ENCODE measurements around the gene LMBR1. TPM values are rescaled to one million over a fixed set of nuclear protein-coding genes. Genes with fewer than 3 reads are reported as not detected.

Gene LMBR1
- polyA plus RNA-seq, 1 donor from 2014 or later = 68.9 TPM

DNA sequence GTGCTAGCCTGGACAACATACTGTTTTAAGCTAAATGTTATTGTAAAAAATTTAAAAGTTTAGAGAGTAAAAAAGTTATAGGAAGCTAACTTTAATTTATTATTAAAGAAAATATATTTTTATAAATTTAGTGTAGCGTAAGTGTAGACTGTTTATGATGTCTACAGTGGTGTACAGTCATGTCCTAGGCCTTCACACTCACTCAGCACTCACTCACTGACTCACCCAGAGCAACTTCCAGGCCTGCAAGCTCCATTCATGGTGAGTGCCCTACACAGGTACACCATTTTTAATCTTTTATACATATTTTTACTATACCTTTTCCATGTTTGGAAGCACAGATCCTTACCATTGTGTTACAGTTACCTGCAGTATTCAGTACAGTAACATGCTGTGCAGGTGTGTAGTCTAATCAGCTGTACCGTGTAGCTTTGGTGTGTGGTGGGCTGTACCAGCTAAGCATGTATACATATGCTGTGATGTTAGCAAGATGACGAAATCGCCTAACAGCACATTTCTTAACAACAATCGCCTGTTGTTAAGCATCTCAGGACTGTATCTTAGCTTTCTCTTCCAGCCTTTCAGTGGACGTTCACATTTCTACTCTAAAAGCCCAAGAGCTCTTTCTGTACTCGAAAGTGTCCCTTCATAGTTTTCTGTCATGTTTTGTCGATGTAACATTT is 240.0 kb downstream of the LMBR1 start:
- no peak overlapping the region for H3K4me2 ChIP-seq (ENCODE audit: low read length)
- H3K27ac ChIP-seq (ENCODE audit: low read length) = no peak overlapping the region
- TF ChIP-seq, protein P1, sequence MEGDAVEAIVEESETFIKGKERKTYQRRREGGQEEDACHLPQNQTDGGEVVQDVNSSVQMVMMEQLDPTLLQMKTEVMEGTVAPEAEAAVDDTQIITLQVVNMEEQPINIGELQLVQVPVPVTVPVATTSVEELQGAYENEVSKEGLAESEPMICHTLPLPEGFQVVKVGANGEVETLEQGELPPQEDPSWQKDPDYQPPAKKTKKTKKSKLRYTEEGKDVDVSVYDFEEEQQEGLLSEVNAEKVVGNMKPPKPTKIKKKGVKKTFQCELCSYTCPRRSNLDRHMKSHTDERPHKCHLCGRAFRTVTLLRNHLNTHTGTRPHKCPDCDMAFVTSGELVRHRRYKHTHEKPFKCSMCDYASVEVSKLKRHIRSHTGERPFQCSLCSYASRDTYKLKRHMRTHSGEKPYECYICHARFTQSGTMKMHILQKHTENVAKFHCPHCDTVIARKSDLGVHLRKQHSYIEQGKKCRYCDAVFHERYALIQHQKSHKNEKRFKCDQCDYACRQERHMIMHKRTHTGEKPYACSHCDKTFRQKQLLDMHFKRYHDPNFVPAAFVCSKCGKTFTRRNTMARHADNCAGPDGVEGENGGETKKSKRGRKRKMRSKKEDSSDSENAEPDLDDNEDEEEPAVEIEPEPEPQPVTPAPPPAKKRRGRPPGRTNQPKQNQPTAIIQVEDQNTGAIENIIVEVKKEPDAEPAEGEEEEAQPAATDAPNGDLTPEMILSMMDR (IDR thresholded peaks at IDR 0.05; ENCODE audit: poor library complexity, severe bottlenecking) = no peak
- TF ChIP-seq SMC3 (conservative IDR thresholded peaks at IDR 0.05; ENCODE audit: poor library complexity) (no peak), EP300 (conservative IDR thresholded peaks at IDR 0.05; ENCODE audit: poor library complexity, severe bottlenecking) (no peak), TAF1 (IDR thresholded peaks at IDR 0.05; ENCODE audit: low read depth) (no peak), EZH2 (IDR thresholded peaks at IDR 0.05; ENCODE audit: borderline replicate concordance, insufficient read depth, low read length, poor library complexity, severe bottlenecking) (no peak), POLR2AphosphoS5 (IDR thresholded peaks at IDR 0.05) (no peak), RAD21 (conservative IDR thresholded peaks at IDR 0.05) (no peak), MXI1 (conservative IDR thresholded peaks at IDR 0.05; ENCODE audit: poor library complexity, severe bottlenecking) (no peak)
- TF ChIP-seq, protein P2, sequence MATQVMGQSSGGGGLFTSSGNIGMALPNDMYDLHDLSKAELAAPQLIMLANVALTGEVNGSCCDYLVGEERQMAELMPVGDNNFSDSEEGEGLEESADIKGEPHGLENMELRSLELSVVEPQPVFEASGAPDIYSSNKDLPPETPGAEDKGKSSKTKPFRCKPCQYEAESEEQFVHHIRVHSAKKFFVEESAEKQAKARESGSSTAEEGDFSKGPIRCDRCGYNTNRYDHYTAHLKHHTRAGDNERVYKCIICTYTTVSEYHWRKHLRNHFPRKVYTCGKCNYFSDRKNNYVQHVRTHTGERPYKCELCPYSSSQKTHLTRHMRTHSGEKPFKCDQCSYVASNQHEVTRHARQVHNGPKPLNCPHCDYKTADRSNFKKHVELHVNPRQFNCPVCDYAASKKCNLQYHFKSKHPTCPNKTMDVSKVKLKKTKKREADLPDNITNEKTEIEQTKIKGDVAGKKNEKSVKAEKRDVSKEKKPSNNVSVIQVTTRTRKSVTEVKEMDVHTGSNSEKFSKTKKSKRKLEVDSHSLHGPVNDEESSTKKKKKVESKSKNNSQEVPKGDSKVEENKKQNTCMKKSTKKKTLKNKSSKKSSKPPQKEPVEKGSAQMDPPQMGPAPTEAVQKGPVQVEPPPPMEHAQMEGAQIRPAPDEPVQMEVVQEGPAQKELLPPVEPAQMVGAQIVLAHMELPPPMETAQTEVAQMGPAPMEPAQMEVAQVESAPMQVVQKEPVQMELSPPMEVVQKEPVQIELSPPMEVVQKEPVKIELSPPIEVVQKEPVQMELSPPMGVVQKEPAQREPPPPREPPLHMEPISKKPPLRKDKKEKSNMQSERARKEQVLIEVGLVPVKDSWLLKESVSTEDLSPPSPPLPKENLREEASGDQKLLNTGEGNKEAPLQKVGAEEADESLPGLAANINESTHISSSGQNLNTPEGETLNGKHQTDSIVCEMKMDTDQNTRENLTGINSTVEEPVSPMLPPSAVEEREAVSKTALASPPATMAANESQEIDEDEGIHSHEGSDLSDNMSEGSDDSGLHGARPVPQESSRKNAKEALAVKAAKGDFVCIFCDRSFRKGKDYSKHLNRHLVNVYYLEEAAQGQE (IDR thresholded peaks at IDR 0.05; ENCODE audit: borderline replicate concordance) = no peak
- H2AFZ ChIP-seq (ENCODE audit: low read depth, low read length) = no peak overlapping the region
- no peaks in the 10 kb centered on the region for H3K79me2 ChIP-seq (replicated peaks; ENCODE audit: insufficient read depth, low read length)
- no peaks in the 10 kb centered on the region for H3K36me3 ChIP-seq (ENCODE audit: insufficient read depth, low read length)
- no peaks in the 10 kb centered on the region for H3K27me3 ChIP-seq (ENCODE audit: insufficient read depth, low read depth, low read length)
- no peaks in the 10 kb centered on the region for H3K9me2 ChIP-seq (ENCODE audit: insufficient read depth, low read length)
- H3K9me3 ChIP-seq (ENCODE audit: low read length) = no peaks in the 10 kb centered on the region
- no peak overlapping the region for H3K4me3 ChIP-seq (ENCODE audit: low read length)
- H4K20me1 ChIP-seq (ENCODE audit: insufficient read depth) = no peaks in the 10 kb centered on the region
- H3F3A ChIP-seq (ENCODE audit: insufficient read depth, low read length, poor library complexity, severe bottlenecking) = no peaks in the 10 kb centered on the region
- H3K9ac ChIP-seq (ENCODE audit: low read length) = no peak overlapping the region

DNA sequence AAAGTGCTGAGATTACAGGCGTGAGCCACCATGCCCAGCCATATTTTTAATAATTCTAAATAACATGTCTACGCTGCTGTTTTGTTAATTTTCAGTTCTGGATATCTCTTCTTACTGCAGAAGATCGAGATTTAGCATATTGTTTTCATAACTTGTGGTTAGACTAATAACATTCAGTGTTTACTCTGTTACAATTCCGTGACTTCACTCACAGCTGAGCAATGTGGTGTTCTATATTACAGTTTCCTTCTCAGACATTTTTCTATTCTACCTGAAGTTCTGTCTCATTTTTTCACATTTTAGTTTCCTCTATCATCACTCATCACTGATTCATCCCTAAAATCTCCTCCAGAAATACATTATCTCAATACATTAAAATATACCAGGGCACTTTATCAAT is 241.5 kb downstream of the LMBR1 start:
- Histone ChIP-seq H3K4me3 (ENCODE audit: low read length) (no peak overlapping the region), H3K36me3 (ENCODE audit: insufficient read depth, low read length) (no peaks in the 10 kb centered on the region), H3K79me2 (replicated peaks; ENCODE audit: insufficient read depth, low read length) (no peaks in the 10 kb centered on the region), H3K4me2 (ENCODE audit: low read length) (no peak overlapping the region), H3K9ac (ENCODE audit: low read length) (no peak overlapping the region), H3K27ac (ENCODE audit: low read length) (no peak overlapping the region), H3F3A (ENCODE audit: insufficient read depth, low read length, poor library complexity, severe bottlenecking) (no peaks in the 10 kb centered on the region), H3K27me3 (ENCODE audit: insufficient read depth, low read depth, low read length) (no peaks in the 10 kb centered on the region), H3K9me3 (ENCODE audit: low read length) (no peaks in the 10 kb centered on the region), H2AFZ (ENCODE audit: low read depth, low read length) (no peak overlapping the region), H4K20me1 (ENCODE audit: insufficient read depth) (no peaks in the 10 kb centered on the region), H3K9me2 (ENCODE audit: insufficient read depth, low read length) (no peaks in the 10 kb centered on the region)
- TF ChIP-seq RAD21 (conservative IDR thresholded peaks at IDR 0.05) = no peak
- TF ChIP-seq EP300 (conservative IDR thresholded peaks at IDR 0.05; ENCODE audit: poor library complexity, severe bottlenecking) = no peak
- TF ChIP-seq MXI1 (conservative IDR thresholded peaks at IDR 0.05; ENCODE audit: poor library complexity, severe bottlenecking) = no peak
- TF ChIP-seq SMC3 (conservative IDR thresholded peaks at IDR 0.05; ENCODE audit: poor library complexity) = no peak
- no peak for TF ChIP-seq EZH2 (IDR thresholded peaks at IDR 0.05; ENCODE audit: borderline replicate concordance, insufficient read depth, low read length, poor library complexity, severe bottlenecking)
- TF ChIP-seq, protein P1 (IDR thresholded peaks at IDR 0.05; ENCODE audit: poor library complexity, severe bottlenecking) = no peak
- no peak for TF ChIP-seq TAF1 (IDR thresholded peaks at IDR 0.05; ENCODE audit: low read depth)
- TF ChIP-seq, protein P2 (IDR thresholded peaks at IDR 0.05; ENCODE audit: borderline replicate concordance) = no peak
- no peak for TF ChIP-seq POLR2AphosphoS5 (IDR thresholded peaks at IDR 0.05)
